Stimulated activated CD4-positive, alpha-beta T cell treated with anti-CD3 and anti-CD28 coated beads, Interleukin-12 subunit alpha, Interleukin-12 subunit beta, amount 100 ng/mL, for 48 hours (primary cell): ENCODE data around the gene NLRP2B.
"Not testable (repeated sequence)": the region's sequence is repeated elsewhere in the genome, so short reads cannot be mapped to it uniquely, and the experiment has no call there.

ENCODE experiments used
- DNase-seq, 3 donors: peaks; one replicate each; pipeline ENCODE4 v3.0.0-alpha.2; 2020; ENCODE audit warnings: low read depth in 2 of 3, low spot score in 1 of 3

The NLRP2B gene

GRCh38 chrX:57680160-57680559, at the start of gene NLRP2B:
TSS of gene NLRP2B (minus strand) at chrX:57680260.
- no peak for DNase-seq

GRCh38 chrX:57725995-57726394, 45.9 kb upstream of the NLRP2B start:
- not testable (repeated sequence) for DNase-seq

DNA sequence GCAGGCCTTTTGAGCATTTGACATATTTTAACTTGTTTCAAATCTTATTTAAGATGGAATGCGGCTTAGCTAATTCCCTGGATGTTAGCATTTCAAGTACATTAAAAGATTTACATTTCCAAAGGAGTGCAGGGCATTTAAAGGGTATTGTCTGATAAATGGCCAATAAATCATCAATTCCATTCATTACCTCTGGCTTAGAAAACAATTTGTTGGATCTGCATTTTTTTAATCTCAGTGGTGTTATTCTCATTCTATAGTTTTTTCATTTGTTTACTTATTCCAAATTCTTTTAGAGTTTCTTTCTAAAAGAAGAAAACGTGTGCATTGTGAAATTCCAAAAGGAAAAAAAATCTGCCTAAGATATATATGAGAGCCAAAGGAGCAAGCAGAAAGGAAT, 1.3 kb upstream of the NLRP2B start:
- no peak for DNase-seq

DNA sequence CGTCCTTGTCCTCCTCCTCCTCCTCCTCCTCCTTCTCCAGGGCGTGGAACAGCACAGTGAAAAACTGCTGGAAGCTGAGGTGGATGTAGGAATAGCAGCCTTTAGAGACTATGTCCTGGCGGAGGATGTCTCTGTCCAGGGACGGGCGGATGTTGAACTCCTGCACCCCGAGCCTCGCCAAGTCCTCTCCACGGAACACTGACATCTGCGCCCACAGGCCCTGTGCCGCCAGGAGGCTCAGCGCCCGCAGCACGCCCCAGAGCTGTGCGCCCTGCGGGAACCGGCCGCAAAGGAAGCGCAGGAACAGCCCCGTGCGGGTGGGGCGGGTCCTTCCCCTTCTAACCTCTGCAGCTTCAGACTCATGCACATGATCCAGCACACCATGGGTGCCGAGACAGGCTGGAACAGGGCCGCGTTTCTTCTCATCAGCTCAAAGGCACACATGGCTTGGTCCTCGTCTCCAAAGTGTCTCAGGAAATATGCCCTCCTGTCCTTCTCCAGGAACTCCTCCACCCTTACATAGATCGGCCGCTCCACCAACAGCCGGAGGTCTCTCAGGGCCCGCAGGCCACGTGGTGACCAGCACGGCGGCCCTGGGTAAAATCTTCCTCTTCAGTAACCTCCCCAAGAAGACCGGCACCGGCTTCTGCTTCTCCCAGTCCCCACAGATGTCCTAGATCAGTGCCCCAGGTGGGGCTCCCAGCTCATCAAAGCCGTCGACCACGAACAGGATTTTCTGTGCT, 1.2 kb downstream of the NLRP2B start:
- DNase-seq = no peak

- no peak for DNase-seq
These were observed 2.8 kb downstream of the NLRP2B start for GRCh38 chrX:57677132-57677858.

- no peak for DNase-seq
These were observed 4.7 kb downstream of the NLRP2B start for GRCh38 chrX:57675320-57675719.

GRCh38 chrX:57674861-57675260, 5.2 kb downstream of the NLRP2B start:
- no peak for DNase-seq

DNA sequence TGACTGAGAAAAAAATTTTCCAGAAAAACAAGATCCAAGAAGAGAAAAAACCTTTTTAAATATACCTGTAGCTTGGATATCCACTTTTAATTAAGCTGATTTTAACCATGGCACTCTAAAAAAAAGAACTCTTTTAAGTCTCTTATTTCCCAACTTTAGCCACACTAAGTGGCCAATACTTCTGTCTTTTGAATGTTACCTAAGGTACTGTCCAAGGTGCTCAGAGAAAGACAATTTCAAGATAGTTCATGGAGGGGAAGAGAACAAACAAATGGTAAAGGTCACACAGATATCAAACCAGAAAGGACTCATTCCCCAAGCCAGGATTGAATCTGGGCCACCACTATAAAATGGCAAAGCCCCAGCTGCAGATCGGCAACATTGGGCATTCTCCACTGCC, 10.1 kb downstream of the NLRP2B start:
- DNase-seq = no peak

- no peak for DNase-seq
These were observed 13.1 kb downstream of the NLRP2B start for GRCh38 chrX:57667010-57667409.

- no peak for DNase-seq
These were observed 25.0 kb downstream of the NLRP2B start for GRCh38 chrX:57655065-57655464.

- no peak for DNase-seq
These were observed 27.4 kb downstream of the NLRP2B start for GRCh38 chrX:57652705-57653104.

- no peak for DNase-seq
These were observed 28.7 kb downstream of the NLRP2B start for GRCh38 chrX:57651169-57651919.

GRCh38 chrX:57647020-57647419, 33.0 kb downstream of the NLRP2B start:
- no peak for DNase-seq

DNA sequence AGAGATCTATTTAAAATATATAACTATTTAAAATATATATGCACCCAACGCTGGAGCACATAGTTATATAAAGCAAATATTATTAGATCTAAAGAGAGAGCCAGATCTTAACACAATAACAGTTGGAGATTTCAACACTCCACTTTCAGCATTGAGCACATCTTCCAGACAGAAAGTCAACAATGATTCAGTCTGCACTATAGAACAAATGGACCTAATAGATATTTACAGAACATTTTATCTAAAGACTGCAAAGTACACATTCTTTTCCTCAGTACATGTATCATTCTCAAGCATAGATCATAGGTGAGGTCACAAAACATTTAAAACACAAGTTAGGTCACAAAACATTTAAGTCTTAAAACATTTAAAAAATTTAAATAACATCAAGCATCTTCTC, 36.4 kb downstream of the NLRP2B start:
- DNase-seq = no peak

DNA sequence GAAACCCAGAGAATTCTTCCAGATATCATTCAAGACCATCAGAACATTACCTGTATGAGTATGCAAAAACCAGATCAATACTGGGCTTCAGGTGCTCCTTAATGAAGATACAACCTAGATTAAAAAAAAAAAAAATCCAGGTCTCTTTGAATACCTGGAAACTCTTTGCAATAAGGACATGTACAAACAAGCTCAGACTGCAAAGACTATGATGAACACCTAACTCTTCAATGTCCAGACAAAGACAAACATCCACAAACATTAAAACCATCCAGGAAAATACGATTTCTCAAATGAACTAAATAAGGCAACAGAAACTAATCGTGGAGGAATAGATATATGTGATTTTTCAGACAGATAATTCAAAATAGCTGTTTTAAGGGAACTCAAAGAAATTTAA, 38.7 kb downstream of the NLRP2B start:
- DNase-seq = no peak

- DNase-seq = no peak
These were observed 39.4 kb downstream of the NLRP2B start for GRCh38 chrX:57640674-57641016.

DNA sequence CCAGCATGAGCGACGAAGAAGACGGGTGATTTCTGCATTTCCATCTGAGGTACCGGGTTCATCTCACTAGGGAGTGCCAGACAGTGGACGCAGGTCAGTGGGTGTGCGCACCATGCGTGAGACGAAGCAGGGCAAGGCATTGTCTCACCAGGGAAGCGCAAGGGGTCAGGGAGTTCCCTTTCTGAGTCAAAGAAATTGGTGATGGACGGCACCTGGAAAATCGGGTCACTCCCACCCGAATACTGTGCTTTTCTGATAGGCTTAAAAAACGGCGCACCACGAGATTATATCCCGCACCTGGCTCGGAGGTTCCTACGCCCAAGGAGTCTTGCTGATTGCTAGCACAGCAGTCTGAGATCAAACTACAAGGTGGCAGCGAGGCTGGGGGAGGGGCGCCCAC, 50.6 kb downstream of the NLRP2B start:
- DNase-seq = not testable (repeated sequence)
